Measurements from ENCODE around the gene RAPSN.
"Not testable (repeated sequence)": the region's sequence is repeated elsewhere in the genome, so short reads cannot be mapped to it uniquely, and the experiment has no call there.

The RAPSN gene

GRCh38 chr11:47467357-47467756, 18.4 kb upstream of the RAPSN start:
- no peak for DNase-seq (ENCODE audit: low read depth, low spot score)
- H3K4me3 ChIP-seq (ENCODE audit: low read length): no peak overlapping the region

- no peak overlapping the region for H3K4me3 ChIP-seq (ENCODE audit: low read length)
- DNase-seq (ENCODE audit: low read depth, low spot score): no peak
These were observed 17.8 kb upstream of the RAPSN start for GRCh38 chr11:47466701-47467250.

- DNase-seq (ENCODE audit: low read depth, low spot score): no peak
- H3K4me3 ChIP-seq (ENCODE audit: low read length): no peak overlapping the region
These were observed 17.3 kb upstream of the RAPSN start for GRCh38 chr11:47466201-47466600.

GRCh38 chr11:47464483-47464882, 15.5 kb upstream of the RAPSN start:
- DNase-seq (ENCODE audit: low read depth, low spot score): no peak
- no peak overlapping the region for H3K4me3 ChIP-seq (ENCODE audit: low read length)

GRCh38 chr11:47461876-47462275, 12.9 kb upstream of the RAPSN start:
- no peak for DNase-seq (ENCODE audit: low read depth, low spot score)
- no peak overlapping the region for H3K4me3 ChIP-seq (ENCODE audit: low read length)

GRCh38 chr11:47460571-47461235, 11.8 kb upstream of the RAPSN start:
- H3K4me3 ChIP-seq (ENCODE audit: low read length): no peak overlapping the region
- DNase-seq (ENCODE audit: low read depth, low spot score): no peak

- H3K4me3 ChIP-seq (ENCODE audit: low read length): not testable (repeated sequence)
- peak; percentile 84 for DNase-seq (ENCODE audit: low read depth, low spot score)
These were observed 5.3 kb upstream of the RAPSN start for GRCh38 chr11:47454258-47454671.

- no peak overlapping the region for H3K4me3 ChIP-seq (ENCODE audit: low read length)
- DNase-seq (ENCODE audit: low read depth, low spot score): no peak
These were observed 4.4 kb upstream of the RAPSN start for GRCh38 chr11:47453365-47453764.

GRCh38 chr11:47451990-47452389, 3.1 kb upstream of the RAPSN start:
- no peak overlapping the region for H3K4me3 ChIP-seq (ENCODE audit: low read length)
- no peak for DNase-seq (ENCODE audit: low read depth, low spot score)

- H3K4me3 ChIP-seq (ENCODE audit: low read length): no peak overlapping the region
- no peak for DNase-seq (ENCODE audit: low read depth, low spot score)
These were observed 2.5 kb upstream of the RAPSN start for GRCh38 chr11:47451436-47451835.

- no peak for DNase-seq (ENCODE audit: low read depth, low spot score)
These were observed 605 bp upstream of the RAPSN start for GRCh38 chr11:47449541-47449940.

GRCh38 chr11:47447906-47448305, 1.0 kb downstream of the RAPSN start:
- H3K4me3 ChIP-seq (ENCODE audit: low read length): no peak overlapping the region

More at GRCh38 chr11:47449541-47449940, 605 bp upstream of the RAPSN start:
- no peak overlapping the region for H3K4me3 ChIP-seq (ENCODE audit: low read length)

GRCh38 chr11:47446833-47447232, 2.1 kb downstream of the RAPSN start:
- DNase-seq (ENCODE audit: low read depth, low spot score): no peak
- no peak overlapping the region for H3K4me3 ChIP-seq (ENCODE audit: low read length)

More at GRCh38 chr11:47447906-47448305, 1.0 kb downstream of the RAPSN start:
- no peak for DNase-seq (ENCODE audit: low read depth, low spot score)

- DNase-seq (ENCODE audit: low read depth, low spot score): no peak
- no peak overlapping the region for H3K4me3 ChIP-seq (ENCODE audit: low read length)
These were observed 3.1 kb downstream of the RAPSN start for GRCh38 chr11:47445840-47446239.

GRCh38 chr11:47443817-47444216, 5.1 kb downstream of the RAPSN start:
- H3K4me3 ChIP-seq (ENCODE audit: low read length): peak overlapping the region; percentile 35
- DNase-seq (ENCODE audit: low read depth, low spot score): peak; percentile 44

GRCh38 chr11:47443028-47443700, 5.8 kb downstream of the RAPSN start:
- H3K4me3 ChIP-seq (ENCODE audit: low read length): peak overlapping the region; percentile 35
- peak; percentile 86 for DNase-seq (ENCODE audit: low read depth, low spot score)

GRCh38 chr11:47442514-47442913, 6.4 kb downstream of the RAPSN start:
- DNase-seq (ENCODE audit: low read depth, low spot score): no peak
- no peak overlapping the region for H3K4me3 ChIP-seq (ENCODE audit: low read length)

- H3K4me3 ChIP-seq (ENCODE audit: low read length): no peak overlapping the region
- no peak for DNase-seq (ENCODE audit: low read depth, low spot score)
These were observed 7.5 kb downstream of the RAPSN start for GRCh38 chr11:47441421-47441820.

- no peak overlapping the region for H3K4me3 ChIP-seq (ENCODE audit: low read length)
- DNase-seq (ENCODE audit: low read depth, low spot score): no peak
These were observed 8.9 kb downstream of the RAPSN start for GRCh38 chr11:47440054-47440476.

GRCh38 chr11:47438721-47439120, 10.2 kb downstream of the RAPSN start:
- no peak overlapping the region for H3K4me3 ChIP-seq (ENCODE audit: low read length)
- DNase-seq (ENCODE audit: low read depth, low spot score): no peak

Data from Jurkat, Clone E6-1 (cell line).